GM23248 (cell line): Measurements from ENCODE around the gene CTCF. TPM values are rescaled to one million over a fixed set of nuclear protein-coding genes. Genes with fewer than 3 reads are reported as not detected.

Experiments used
- DNase-seq: peaks from one replicate; pipeline ENCODE4 v3.0.0-alpha.2; 2015
- H2AFZ ChIP-seq: fragments of 200-600 bp; sonication (generic); 2 replicates; pipeline ENCODE4 v1.6.1; 2016; ENCODE audit warnings: antibody characterized with exemption
- H3F3A ChIP-seq: fragments of 200-600 bp; sonication (generic); 2 replicates; pipeline ENCODE4 v1.6.1; 2016; ENCODE audit warnings: mild to moderate bottlenecking, antibody characterized with exemption, mixed run types; ENCODE audit not compliant: insufficient read depth
- H3K27ac ChIP-seq: fragments of 200-600 bp; sonication (generic); 2 replicates; pipeline ENCODE4 v1.5.1; 2016; ENCODE audit warnings: mild to moderate bottlenecking
- H3K27me3 ChIP-seq: fragments of 200-600 bp; sonication (generic); replicated peaks from 2 replicates; pipeline ENCODE4 v1.6.1; 2016; ENCODE audit warnings: mild to moderate bottlenecking; ENCODE audit not compliant: insufficient read depth
- H3K36me3 ChIP-seq: fragments of 200-600 bp; sonication (generic); 2 replicates; pipeline ENCODE4 v1.6.1; 2016; ENCODE audit warnings: low read depth, mild to moderate bottlenecking
- H3K4me1 ChIP-seq: fragments of 200-600 bp; sonication (generic); 2 replicates; pipeline ENCODE4 v1.6.1; 2016; ENCODE audit warnings: mild to moderate bottlenecking; ENCODE audit not compliant: insufficient read depth
- H3K4me2 ChIP-seq: fragments of 200-600 bp; sonication (generic); one replicate; pipeline ENCODE4 v1.6.1; 2016; ENCODE audit warnings: mild to moderate bottlenecking; ENCODE audit not compliant: unreplicated experiment
- H3K4me3 ChIP-seq: fragments of 200-600 bp; sonication (generic); 2 replicates; pipeline ENCODE4 v1.5.1; 2016; ENCODE audit warnings: mild to moderate bottlenecking
- H3K79me2 ChIP-seq: fragments of 200-600 bp; sonication (generic); 2 replicates; pipeline ENCODE4 v1.6.1; 2016; ENCODE audit warnings: mild to moderate bottlenecking; ENCODE audit not compliant: insufficient read depth
- H3K9ac ChIP-seq: fragments of 200-600 bp; sonication (generic); 2 replicates; pipeline ENCODE4 v1.6.1; 2016; ENCODE audit warnings: mild to moderate bottlenecking
- H3K9me2 ChIP-seq: fragments of 200-600 bp; sonication (generic); 2 replicates; pipeline ENCODE4 v1.6.1; 2016; ENCODE audit warnings: mixed run types, mild to moderate bottlenecking, moderate library complexity; ENCODE audit not compliant: insufficient read depth
- H3K9me3 ChIP-seq: fragments of 200-600 bp; sonication (generic); one replicate; pipeline ENCODE4 v1.6.1; 2017; ENCODE audit warnings: low read depth
- H4K20me1 ChIP-seq: fragments of 200-600 bp; sonication (generic); 2 replicates; pipeline ENCODE4 v1.6.0; 2016; ENCODE audit not compliant: insufficient read depth
- EZH2 ChIP-seq: fragments of 200-600 bp; sonication (generic); IDR thresholded peaks from 2 replicates; pipeline ENCODE4 v1.6.1; 2018; ENCODE audit warnings: antibody characterized with exemption, mild to moderate bottlenecking; ENCODE audit not compliant: insufficient read depth, poor library complexity, severe bottlenecking
- EZH2phosphoT487 ChIP-seq: fragments of 200-600 bp; sonication (generic); IDR thresholded peaks from 2 replicates; pipeline ENCODE4 v1.6.1; 2018; ENCODE audit warnings: antibody characterized with exemption, moderate library complexity, mild to moderate bottlenecking, low read depth; ENCODE audit not compliant: insufficient read depth
- WGBS, 2 experiments: methylation state at CpG; one replicate each; pipeline ENCODE4 v1.1.6; 2015 to 2017; ENCODE audit warnings: low lambda C conversion rate in 2 of 2, low coverage in 1 of 2; ENCODE audit errors: missing lambda C conversion rate in 2 of 2; 5-methylcytosine and 5-hydroxymethylcytosine counted together
- in situ Hi-C: fragments of 300-500 bp; cut with MboI; formaldehyde crosslinking; loops from 2 replicates; pipeline ENCODE4 v1.15.0; 2020
- polyA plus RNA-seq: library from polyadenylated mRNA; unstranded; fragments of >200 nt; fragmentation: Nextera tagmentation; extraction: Ambion mirVana; gene quantifications from 2 replicates; pipeline ENCODE4 v1.2.1, GENCODE V29; 2016
- total RNA-seq: library from RNA; depleted of rRNA; stranded (reverse); fragments of >200 nt; shearing (Covaris generic); gene quantifications from 2 replicates; pipeline ENCODE4 v1.2.3, GENCODE V29; 2014

Gene CTCF
- total and polyA plus RNA-seq, 2 experiments from 2014 or later: 19.6 to 21.9 TPM

GRCh38 chr16:67675579-67675935 lies 113.2 kb downstream of the CTCF start:
- TF ChIP-seq EZH2phosphoT487 (no peak), EZH2 (no peak)
- DNase-seq: no peak
- H3K27me3 ChIP-seq: no peaks in the 10 kb centered on the region
- in situ Hi-C loops: loop anchor here (10.0 kb wide), 1 partner anchor 129 kb away; the partner anchor contains the start of genes RANBP10 and TSNAXIP1
- no peaks in the 10 kb centered on the region for H4K20me1 ChIP-seq
- no peak overlapping the region for H2AFZ ChIP-seq
- no peak overlapping the region for H3K9ac ChIP-seq
- H3K9me3 ChIP-seq: no peaks in the 10 kb centered on the region
- no peaks in the 10 kb centered on the region for H3F3A ChIP-seq
- no peaks in the 10 kb centered on the region for H3K36me3 ChIP-seq
- H3K4me2 ChIP-seq: no peak overlapping the region
- H3K79me2 ChIP-seq: no peaks in the 10 kb centered on the region
- 95 to 98% methylated on average over 17 of the region's 17 CpGs for WGBS, 2 experiments
- H3K9me2 ChIP-seq: no peaks in the 10 kb centered on the region
- H3K4me1 ChIP-seq: no peaks in the 10 kb centered on the region
- no peak overlapping the region for H3K4me3 ChIP-seq
- no peak overlapping the region for H3K27ac ChIP-seq

GRCh38 chr16:67675999-67676398 lies 113.7 kb downstream of the CTCF start:
- Histone ChIP-seq H3K9me2 (no peaks in the 10 kb centered on the region), H3F3A (no peaks in the 10 kb centered on the region), H3K36me3 (no peaks in the 10 kb centered on the region), H3K9ac (no peak overlapping the region), H3K4me3 (no peak overlapping the region), H3K4me1 (no peaks in the 10 kb centered on the region), H3K79me2 (no peaks in the 10 kb centered on the region), H3K9me3 (no peaks in the 10 kb centered on the region), H3K27me3 (no peaks in the 10 kb centered on the region), H4K20me1 (no peaks in the 10 kb centered on the region), H2AFZ (no peak overlapping the region), H3K4me2 (no peak overlapping the region), H3K27ac (no peak overlapping the region)
- in situ Hi-C loops: loop anchor here (10.0 kb wide), 1 partner anchor 129 kb away; the partner anchor contains the start of genes RANBP10 and TSNAXIP1
- TF ChIP-seq EZH2phosphoT487 (no peak), EZH2 (no peak)
- 97 to 98% methylated on average over 7 of the region's 7 CpGs for WGBS, 2 experiments
- DNase-seq: no peak

- TF ChIP-seq EZH2 (no peak), EZH2phosphoT487 (no peak)
- no peak overlapping the region for H3K4me3 ChIP-seq
- no peaks in the 10 kb centered on the region for H3K27me3 ChIP-seq
- no peaks in the 10 kb centered on the region for H4K20me1 ChIP-seq
- no peaks in the 10 kb centered on the region for H3K9me3 ChIP-seq
- H2AFZ ChIP-seq: no peak overlapping the region
- no peak overlapping the region for H3K9ac ChIP-seq
- WGBS, 2 experiments: 92 to 98% methylated on average over 4 of the region's 4 CpGs
- H3K27ac ChIP-seq: no peak overlapping the region
- in situ Hi-C loops: loop anchor here (10.0 kb wide), 1 partner anchor 128 kb away; the partner anchor contains the start of genes RANBP10 and TSNAXIP1
- no peaks in the 10 kb centered on the region for H3K9me2 ChIP-seq
- H3K79me2 ChIP-seq: no peaks in the 10 kb centered on the region
- no peak overlapping the region for H3K4me2 ChIP-seq
- no peak for DNase-seq
- no peaks in the 10 kb centered on the region for H3K36me3 ChIP-seq
- H3K4me1 ChIP-seq: no peaks in the 10 kb centered on the region
- H3F3A ChIP-seq: no peaks in the 10 kb centered on the region
Observed at GRCh38 chr16:67676516-67676915, 114.2 kb downstream of the CTCF start.

GRCh38 chr16:67676939-67677338 lies 114.6 kb downstream of the CTCF start:
- no peak overlapping the region for H2AFZ ChIP-seq
- H3F3A ChIP-seq: no peaks in the 10 kb centered on the region
- no peaks in the 10 kb centered on the region for H3K27me3 ChIP-seq
- no peak overlapping the region for H3K4me3 ChIP-seq
- H3K36me3 ChIP-seq: no peaks in the 10 kb centered on the region
- H4K20me1 ChIP-seq: no peaks in the 10 kb centered on the region
- 75 to 79% methylated on average over 8 of the region's 8 CpGs for WGBS, 2 experiments
- in situ Hi-C loops: loop anchor here (10.0 kb wide), 1 partner anchor 128 kb away; the partner anchor contains the start of genes RANBP10 and TSNAXIP1
- H3K79me2 ChIP-seq: no peaks in the 10 kb centered on the region
- no peak overlapping the region for H3K27ac ChIP-seq
- no peak overlapping the region for H3K9ac ChIP-seq
- no peaks in the 10 kb centered on the region for H3K4me1 ChIP-seq
- H3K4me2 ChIP-seq: no peak overlapping the region
- no peaks in the 10 kb centered on the region for H3K9me3 ChIP-seq
- TF ChIP-seq EZH2: no peak
- TF ChIP-seq EZH2phosphoT487: no peak
- H3K9me2 ChIP-seq: no peaks in the 10 kb centered on the region
- DNase-seq: no peak

- no peak overlapping the region for H3K4me2 ChIP-seq
- H4K20me1 ChIP-seq: no peaks in the 10 kb centered on the region
- in situ Hi-C loops: loop anchor here (10.0 kb wide), 1 partner anchor 127 kb away; the partner anchor contains the start of genes RANBP10 and TSNAXIP1
- no peaks in the 10 kb centered on the region for H3K27me3 ChIP-seq
- no peaks in the 10 kb centered on the region for H3F3A ChIP-seq
- H3K9me3 ChIP-seq: no peaks in the 10 kb centered on the region
- no peak overlapping the region for H3K9ac ChIP-seq
- 92 to 100% methylated on average over 1 of the region's 1 CpG for WGBS, 2 experiments
- no peak overlapping the region for H3K27ac ChIP-seq
- TF ChIP-seq EZH2phosphoT487 (no peak), EZH2 (no peak)
- no peak overlapping the region for H2AFZ ChIP-seq
- no peaks in the 10 kb centered on the region for H3K9me2 ChIP-seq
- no peak for DNase-seq
- no peaks in the 10 kb centered on the region for H3K36me3 ChIP-seq
- H3K79me2 ChIP-seq: no peaks in the 10 kb centered on the region
- H3K4me3 ChIP-seq: no peak overlapping the region
- no peaks in the 10 kb centered on the region for H3K4me1 ChIP-seq
Observed at GRCh38 chr16:67677712-67678111, 115.4 kb downstream of the CTCF start.
